Thyroid gland (tissue), 4 donors: ENCODE results near the gene KCNQ2. TPM values are rescaled to one million over a fixed set of nuclear protein-coding genes. Genes with fewer than 3 reads are reported as not detected.

Source experiments
- DNase-seq, 2 donors: peaks; one replicate each; pipeline ENCODE4 v3.0.0-alpha.2; 2019
- H3K27ac ChIP-seq, 3 donors: fragments of 200-600 bp; sonication (generic); 1 replicate in 2 of 3; 2 replicates in 1 of 3; pipeline ENCODE4 v1.5.1; 2016 to 2019; ENCODE audit warnings: mild to moderate bottlenecking in 1 of 3, moderate library complexity in 1 of 3
- H3K27me3 ChIP-seq: fragments of 200-600 bp; sonication (generic); one replicate; pipeline ENCODE4 v1.5.1; 2019
- H3K36me3 ChIP-seq, 2 donors: fragments of 200-600 bp; sonication (generic); one replicate each; pipeline ENCODE4 v1.5.1; 2016 to 2019
- H3K4me1 ChIP-seq, 2 donors: fragments of 200-600 bp; sonication (generic); one replicate each; pipeline ENCODE4 v1.5.1; 2017 to 2019
- H3K4me3 ChIP-seq, 3 donors: fragments of 200-600 bp; sonication (generic); replicated peaks in 1 of 3; 1 replicate in 2 of 3; 2 replicates in 1 of 3; pipeline ENCODE4 v1.5.1; 2016; ENCODE audit warnings: mild to moderate bottlenecking in 1 of 3
- H3K9me3 ChIP-seq: fragments of 200-600 bp; sonication (generic); one replicate; pipeline ENCODE4 v1.5.1; 2017
- CTCF ChIP-seq, 6 experiments: fragments of 200-600 bp in 3 of 6; fragments of 450-650 bp in 3 of 6; sonication (generic) in 3 of 6; IDR thresholded peaks; one replicate each; pipeline ENCODE4 v1.5.1; 2016 to 2019; ENCODE audit warnings: antibody characterized with exemption in 6 of 6, mild to moderate bottlenecking in 2 of 6, inconsistent platforms in 1 of 6, moderate library complexity in 1 of 6
- POLR2A ChIP-seq, 2 donors: fragments of 450-650 bp; IDR thresholded peaks; one replicate each; pipeline ENCODE4 v1.6.1; 2017; ENCODE audit warnings: antibody characterized with exemption in 2 of 2, mild to moderate bottlenecking in 2 of 2, moderate library complexity in 1 of 2
- WGBS, 2 donors: methylation state at CpG; one replicate each; pipeline ENCODE4 v1.1.5; 2017; 5-methylcytosine and 5-hydroxymethylcytosine counted together
- intact Hi-C: fragments of 100-400 bp; cut with DNase I; formaldehyde crosslinking; loops from one replicate; pipeline ENCODE4 v1.15.1; 2023
- total RNA-seq, 4 donors: library from RNA; depleted of rRNA; stranded (reverse); fragments of >200 nt; gene quantifications; one replicate each; pipeline ENCODE4 v1.2.3, GENCODE V29; 2016

KCNQ2 gene
- total RNA-seq, 4 donors from 2014 or later = 0.11 to 0.27 TPM; not detected in 2

- WGBS, 2 donors = 83 to 91% methylated on average over 2 of the region's 2 CpGs
- no peaks in the 10 kb centered on the region for H3K4me1 ChIP-seq
- no peak overlapping the region for H3K4me3 ChIP-seq
- no peak for TF ChIP-seq CTCF (IDR thresholded peaks at IDR 0.05)
- TF ChIP-seq POLR2A (IDR thresholded peaks at IDR 0.05) = no peak
- DNase-seq = no peak
- no peak overlapping the region for H3K27ac ChIP-seq
- H3K9me3 ChIP-seq = no peaks in the 10 kb centered on the region
- peaks cover 3% of the 10 kb centered on the region for H3K27me3 ChIP-seq
- intact Hi-C loops = no loop called here
- H3K36me3 ChIP-seq = no peaks in the 10 kb centered on the region
Observed at GRCh38 chr20:63492518-63492917, 20.1 kb upstream of the KCNQ2 start.

- intact Hi-C loops = no loop called here
- no peaks in the 10 kb centered on the region for H3K9me3 ChIP-seq
Observed at GRCh38 chr20:63491635-63492230, 19.3 kb upstream of the KCNQ2 start.

GRCh38 chr20:63491078-63491477 is 18.6 kb upstream of the KCNQ2 start:
- Histone ChIP-seq H3K9me3 (no peaks in the 10 kb centered on the region), H3K4me3 (no peak overlapping the region), H3K4me1 (no peaks in the 10 kb centered on the region), H3K27ac (no peak overlapping the region), H3K36me3 (no peaks in the 10 kb centered on the region), H3K27me3 (peaks cover 7% of the 10 kb centered on the region)
- TF ChIP-seq POLR2A (IDR thresholded peaks at IDR 0.05) = no peak
- TF ChIP-seq CTCF (IDR thresholded peaks at IDR 0.05) = no peak
- intact Hi-C loops = no loop called here
- 94 to 100% methylated on average over 2 to 3 of the region's 4 CpGs for WGBS, 2 donors
- DNase-seq = no peak

More at GRCh38 chr20:63491635-63492230, 19.3 kb upstream of the KCNQ2 start:
- no peak for DNase-seq
- H3K4me3 ChIP-seq = no peak overlapping the region
- no peaks in the 10 kb centered on the region for H3K4me1 ChIP-seq
- WGBS, 2 donors = 55 to 58% methylated on average over 4 of the region's 4 CpGs
- H3K27ac ChIP-seq = no peak overlapping the region
- no peaks in the 10 kb centered on the region for H3K36me3 ChIP-seq
- H3K27me3 ChIP-seq = peaks cover 7% of the 10 kb centered on the region
- TF ChIP-seq CTCF (IDR thresholded peaks at IDR 0.05) (no peak), POLR2A (IDR thresholded peaks at IDR 0.05) (no peak)

GRCh38 chr20:63490416-63490815 is 18.0 kb upstream of the KCNQ2 start:
- Histone ChIP-seq H3K4me3 (no peak overlapping the region), H3K27me3 (peaks cover 7% of the 10 kb centered on the region), H3K27ac (no peak overlapping the region), H3K4me1 (no peaks in the 10 kb centered on the region), H3K9me3 (no peaks in the 10 kb centered on the region), H3K36me3 (no peaks in the 10 kb centered on the region)
- WGBS, 2 donors = 72 to 75% methylated on average over 15 to 17 of the region's 24 CpGs
- no peak for DNase-seq
- TF ChIP-seq CTCF (IDR thresholded peaks at IDR 0.05) (no peak), POLR2A (IDR thresholded peaks at IDR 0.05) (no peak)
- intact Hi-C loops = no loop called here

GRCh38 chr20:63488315-63489251 is 16.1 kb upstream of the KCNQ2 start:
- Histone ChIP-seq H3K9me3 (no peaks in the 10 kb centered on the region), H3K4me3 (no peak overlapping the region), H3K27me3 (peaks cover 7% of the 10 kb centered on the region), H3K4me1 (no peaks in the 10 kb centered on the region), H3K36me3 (no peaks in the 10 kb centered on the region), H3K27ac (no peak overlapping the region)
- TF ChIP-seq CTCF (IDR thresholded peaks at IDR 0.05) = no peak
- no peak for TF ChIP-seq POLR2A (IDR thresholded peaks at IDR 0.05)
- intact Hi-C loops = no loop called here
- no peak for DNase-seq
- 33 to 40% methylated on average over 9 to 28 of the region's 83 CpGs for WGBS, 2 donors
